CD4-positive, alpha-beta T cell treated with Interferon gamma for 1 hour (primary cell): ENCODE results near the gene LAMC2.
"Not testable (repeated sequence)": the region's sequence is repeated elsewhere in the genome, so short reads cannot be mapped to it uniquely, and the experiment has no call there.

ENCODE experiments used
- DNase-seq: peaks from one replicate; pipeline ENCODE4 v3.0.0-alpha.2; 2020

LAMC2 gene

DNA sequence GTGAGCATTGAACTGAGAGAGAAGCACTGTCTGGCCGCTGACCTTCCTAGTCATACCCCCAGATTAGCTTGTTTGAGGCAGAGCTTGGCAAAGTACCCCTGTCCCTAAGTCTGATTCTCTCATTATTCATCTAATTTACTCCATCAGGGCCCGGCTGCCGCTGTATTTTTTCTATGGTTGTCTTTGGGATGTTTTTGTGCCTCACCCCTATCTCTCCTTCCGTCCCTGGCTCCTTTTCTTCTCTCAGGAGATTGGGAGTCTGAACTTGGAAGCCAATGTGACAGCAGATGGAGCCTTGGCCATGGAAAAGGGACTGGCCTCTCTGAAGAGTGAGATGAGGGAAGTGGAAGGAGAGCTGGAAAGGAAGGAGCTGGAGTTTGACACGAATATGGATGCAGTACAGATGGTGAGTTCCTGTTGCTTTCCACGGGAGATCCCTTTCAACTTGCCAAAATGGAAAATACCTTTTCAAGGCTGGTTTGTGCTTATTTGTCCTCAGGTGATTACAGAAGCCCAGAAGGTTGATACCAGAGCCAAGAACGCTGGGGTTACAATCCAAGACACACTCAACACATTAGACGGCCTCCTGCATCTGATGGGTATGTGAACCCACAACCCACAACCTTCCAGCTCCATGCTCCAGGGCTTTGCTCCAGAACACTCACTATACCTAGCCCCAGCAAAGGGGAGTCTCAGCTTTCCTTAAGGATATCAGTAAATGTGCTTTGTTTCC, 53.9 kb downstream of the LAMC2 start:
- no peak for DNase-seq

DNA sequence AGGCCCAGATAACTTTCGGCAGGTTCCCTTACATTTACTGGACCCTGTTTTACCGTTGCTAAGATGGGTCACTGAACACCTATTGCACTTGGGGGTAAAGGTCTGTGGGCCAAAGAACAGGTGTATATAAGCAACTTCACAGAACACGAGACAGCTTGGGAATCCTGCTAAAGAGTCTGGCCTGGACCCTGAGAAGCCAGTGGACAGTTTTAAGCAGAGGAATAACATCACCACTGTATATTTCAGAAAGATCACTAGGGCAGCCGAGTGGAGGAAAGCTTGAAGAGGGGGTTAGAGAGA, 54.4 kb downstream of the LAMC2 start:
- no peak for DNase-seq

DNA sequence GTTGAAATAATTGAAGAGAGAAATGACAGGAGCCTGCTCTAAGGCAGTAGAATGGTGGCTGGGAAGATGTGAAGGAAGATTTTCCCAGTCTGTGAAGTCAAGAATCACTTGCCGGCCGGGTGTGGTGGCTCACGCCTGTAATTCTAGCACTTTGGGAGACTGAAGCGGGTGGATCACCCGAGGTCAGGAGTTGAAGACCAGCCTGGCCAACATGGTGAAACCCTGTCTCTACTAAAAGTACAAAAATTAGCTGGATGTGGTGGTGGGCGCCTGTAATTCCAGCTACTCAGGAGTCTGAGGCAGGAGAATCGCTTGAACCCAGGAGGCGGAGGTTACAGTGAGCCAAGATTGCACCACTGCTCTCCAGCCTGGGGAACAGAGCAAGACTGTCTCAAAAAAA, 54.8 kb downstream of the LAMC2 start:
- DNase-seq: not testable (repeated sequence)

DNA sequence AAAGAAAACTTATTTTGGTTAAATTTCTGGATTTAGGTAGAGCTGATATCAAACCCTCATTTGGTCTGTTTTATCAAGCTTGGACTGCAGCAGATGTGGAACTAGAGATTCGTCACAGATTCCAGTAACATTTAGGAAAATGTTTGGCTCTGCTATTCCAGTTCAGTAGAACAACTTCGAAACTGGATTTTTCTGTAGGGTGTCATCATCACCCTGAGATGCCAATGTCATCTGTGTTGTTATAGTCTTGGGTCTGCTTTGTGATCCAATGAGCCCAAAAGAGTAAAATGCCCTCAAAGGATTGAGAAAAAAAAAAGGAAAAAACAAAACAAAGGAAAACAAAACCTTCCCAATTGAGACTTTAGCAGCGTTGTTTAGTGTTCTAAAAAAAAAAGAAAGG, 55.4 kb downstream of the LAMC2 start:
- DNase-seq: no peak

DNA sequence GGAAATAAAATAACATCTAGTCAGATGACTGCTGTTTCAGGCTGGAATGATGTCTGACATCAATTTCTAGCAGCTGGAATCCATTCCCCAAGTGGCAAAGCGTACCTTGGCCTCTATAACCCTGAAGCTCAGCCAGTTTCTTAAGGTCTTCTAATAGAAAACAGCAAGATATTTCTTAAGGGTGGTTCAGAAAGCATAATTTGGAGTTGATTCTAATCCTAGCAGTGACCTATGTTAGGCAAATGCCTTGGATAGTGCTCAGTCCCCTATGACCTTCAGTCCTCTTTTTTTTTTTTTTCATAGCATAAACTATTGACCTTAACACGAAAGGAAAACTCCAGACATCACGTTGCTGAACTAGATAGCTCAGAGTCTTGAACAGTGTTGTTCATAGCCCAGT, 56.5 kb downstream of the LAMC2 start:
- DNase-seq: no peak

DNA sequence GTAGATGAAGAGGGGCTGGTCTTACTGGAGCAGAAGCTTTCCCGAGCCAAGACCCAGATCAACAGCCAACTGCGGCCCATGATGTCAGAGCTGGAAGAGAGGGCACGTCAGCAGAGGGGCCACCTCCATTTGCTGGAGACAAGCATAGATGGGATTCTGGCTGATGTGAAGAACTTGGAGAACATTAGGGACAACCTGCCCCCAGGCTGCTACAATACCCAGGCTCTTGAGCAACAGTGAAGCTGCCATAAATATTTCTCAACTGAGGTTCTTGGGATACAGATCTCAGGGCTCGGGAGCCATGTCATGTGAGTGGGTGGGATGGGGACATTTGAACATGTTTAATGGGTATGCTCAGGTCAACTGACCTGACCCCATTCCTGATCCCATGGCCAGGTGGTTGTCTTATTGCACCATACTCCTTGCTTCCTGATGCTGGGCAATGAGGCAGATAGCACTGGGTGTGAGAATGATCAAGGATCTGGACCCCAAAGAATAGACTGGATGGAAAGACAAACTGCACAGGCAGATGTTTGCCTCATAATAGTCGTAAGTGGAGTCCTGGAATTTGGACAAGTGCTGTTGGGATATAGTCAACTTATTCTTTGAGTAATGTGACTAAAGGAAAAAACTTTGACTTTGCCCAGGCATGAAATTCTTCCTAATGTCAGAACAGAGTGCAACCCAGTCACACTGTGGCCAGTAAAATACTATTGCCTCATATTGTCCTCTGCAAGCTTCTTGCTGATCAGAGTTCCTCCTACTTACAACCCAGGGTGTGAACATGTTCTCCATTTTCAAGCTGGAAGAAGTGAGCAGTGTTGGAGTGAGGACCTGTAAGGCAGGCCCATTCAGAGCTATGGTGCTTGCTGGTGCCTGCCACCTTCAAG, 57.3 kb downstream of the LAMC2 start:
- no peak for DNase-seq

DNA sequence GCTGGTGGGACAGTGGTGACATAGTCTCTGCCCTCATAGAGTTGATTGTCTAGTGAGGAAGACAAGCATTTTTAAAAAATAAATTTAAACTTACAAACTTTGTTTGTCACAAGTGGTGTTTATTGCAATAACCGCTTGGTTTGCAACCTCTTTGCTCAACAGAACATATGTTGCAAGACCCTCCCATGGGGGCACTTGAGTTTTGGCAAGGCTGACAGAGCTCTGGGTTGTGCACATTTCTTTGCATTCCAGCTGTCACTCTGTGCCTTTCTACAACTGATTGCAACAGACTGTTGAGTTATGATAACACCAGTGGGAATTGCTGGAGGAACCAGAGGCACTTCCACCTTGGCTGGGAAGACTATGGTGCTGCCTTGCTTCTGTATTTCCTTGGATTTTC, 58.4 kb downstream of the LAMC2 start:
- DNase-seq: no peak

DNA sequence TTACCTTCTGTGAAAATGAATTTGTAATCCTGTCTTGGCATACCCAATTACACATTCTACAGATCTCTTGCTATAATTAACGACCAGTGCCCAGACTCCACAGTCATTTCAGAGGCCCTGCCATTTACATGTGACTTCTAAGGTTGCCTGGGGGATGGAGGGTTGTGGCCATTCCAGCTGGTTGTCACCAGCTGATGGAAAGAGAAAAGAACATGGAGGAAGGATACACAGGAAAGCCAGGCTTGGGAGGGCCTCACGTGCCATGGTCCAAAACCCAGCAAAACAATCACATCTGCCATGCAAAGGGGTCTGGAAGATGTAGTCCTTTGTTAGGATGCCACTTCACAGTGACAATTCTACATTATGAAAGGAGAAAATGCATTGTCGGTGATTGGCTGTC, 59.3 kb downstream of the LAMC2 start:
- DNase-seq: no peak

DNA sequence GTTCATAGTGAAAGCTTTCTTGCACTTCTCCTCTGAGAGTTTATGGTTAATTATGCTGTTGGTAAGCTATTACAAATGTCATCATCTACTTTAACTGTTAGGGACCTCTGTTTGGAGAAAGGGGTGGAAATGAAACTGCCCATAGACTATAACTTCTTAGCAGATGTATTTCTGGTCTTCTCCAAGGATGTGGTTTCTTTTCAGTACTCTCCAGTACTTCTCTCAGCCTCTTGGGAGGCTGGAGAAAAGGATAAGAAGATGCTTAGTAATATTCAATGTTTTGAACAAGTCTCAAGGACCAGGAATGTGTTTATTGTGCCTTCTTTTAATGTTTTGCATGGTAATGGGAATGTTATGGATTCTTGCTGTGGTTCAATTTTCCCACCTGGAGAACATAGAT, 60.4 kb downstream of the LAMC2 start:
- DNase-seq: no peak

DNA sequence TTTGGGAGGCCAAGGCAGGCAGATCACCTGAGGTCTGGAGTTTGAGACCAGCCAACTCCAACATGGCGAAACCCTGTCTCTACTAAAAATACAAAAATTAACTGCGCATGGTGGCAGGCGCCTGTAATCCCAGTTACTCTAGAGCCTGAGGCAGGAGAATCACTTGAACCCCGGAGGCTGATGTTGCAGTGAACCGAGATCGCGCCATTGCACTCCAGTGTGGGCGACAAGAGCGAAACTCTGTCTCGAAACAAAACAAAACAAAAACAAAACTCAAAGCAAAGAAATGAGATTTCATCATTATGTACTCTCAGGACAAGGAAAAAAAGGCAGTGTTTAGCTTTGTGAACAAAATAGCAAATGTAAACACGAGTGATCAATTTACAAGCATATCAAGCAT, 61.0 kb downstream of the LAMC2 start:
- DNase-seq: no peak

DNA sequence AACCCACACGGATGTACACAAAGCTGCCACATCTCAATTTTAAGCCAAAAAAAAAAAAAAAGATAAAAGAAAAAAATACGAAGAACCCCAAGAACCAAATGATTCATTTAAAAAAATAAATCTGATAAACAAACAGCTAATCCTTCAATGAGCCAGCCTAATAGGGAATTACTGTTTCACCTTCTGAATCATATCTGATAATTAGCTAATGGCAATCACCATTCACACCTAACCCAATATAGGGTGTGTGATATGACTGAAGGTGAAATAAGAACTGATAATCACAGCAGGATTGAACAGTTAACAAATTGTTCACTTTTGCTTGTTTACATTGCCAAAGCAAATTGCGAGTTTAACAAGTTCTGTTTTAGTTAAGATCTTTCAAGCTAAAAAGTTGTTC, 61.4 kb downstream of the LAMC2 start:
- no peak for DNase-seq

DNA sequence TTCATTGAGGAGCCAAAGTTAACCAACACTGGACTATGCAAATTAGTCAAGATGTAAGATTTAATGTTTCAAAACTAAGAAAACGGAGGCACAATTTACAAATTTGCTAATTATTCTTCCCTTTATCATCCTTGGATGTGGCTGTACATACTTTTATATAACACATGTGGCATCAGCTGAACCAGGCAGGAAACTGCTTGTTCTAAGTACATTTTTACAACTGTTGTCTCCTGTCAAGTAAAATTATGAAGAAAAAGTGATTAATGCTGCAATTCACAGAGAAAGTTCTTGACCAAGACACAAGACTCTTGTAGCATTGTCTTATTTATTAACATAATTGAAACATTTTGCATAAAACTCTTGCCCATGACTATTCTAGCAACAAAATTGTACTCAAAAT, 61.9 kb downstream of the LAMC2 start:
- DNase-seq: no peak

DNA sequence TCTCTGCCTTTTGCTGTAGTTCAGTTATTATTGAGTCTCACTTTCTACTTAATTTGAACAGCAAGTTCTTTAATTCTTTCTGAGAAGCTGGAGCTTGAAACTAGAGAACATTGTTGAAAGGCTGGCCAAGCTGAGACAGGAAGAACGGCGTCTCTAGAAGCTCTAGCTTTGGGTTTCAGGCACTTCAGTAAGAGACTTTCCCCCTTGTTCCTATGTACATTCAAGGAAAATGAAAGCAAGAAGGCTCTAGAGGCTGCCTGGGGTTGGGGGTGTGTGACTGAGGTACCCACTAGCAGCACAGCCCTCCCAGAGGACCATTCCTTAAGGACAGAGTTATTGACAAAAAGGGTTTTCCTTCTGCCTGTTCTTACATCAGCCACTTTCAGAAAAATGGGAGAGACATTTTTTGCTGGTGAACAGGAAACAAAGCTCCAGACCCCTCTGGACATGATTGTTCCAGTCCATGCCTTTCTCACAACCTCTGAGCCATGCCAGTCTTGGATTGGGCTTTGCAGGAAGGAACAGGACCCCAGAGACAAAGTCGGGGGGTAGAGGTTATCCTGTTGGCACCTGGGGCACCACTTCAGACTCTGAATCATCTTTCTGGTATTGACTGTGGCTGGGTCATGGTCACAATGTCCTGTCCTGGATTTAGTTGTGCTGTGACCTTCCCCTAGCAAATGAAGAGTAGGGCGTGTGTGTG, 63.1 kb downstream of the LAMC2 start:
- DNase-seq: no peak

DNA sequence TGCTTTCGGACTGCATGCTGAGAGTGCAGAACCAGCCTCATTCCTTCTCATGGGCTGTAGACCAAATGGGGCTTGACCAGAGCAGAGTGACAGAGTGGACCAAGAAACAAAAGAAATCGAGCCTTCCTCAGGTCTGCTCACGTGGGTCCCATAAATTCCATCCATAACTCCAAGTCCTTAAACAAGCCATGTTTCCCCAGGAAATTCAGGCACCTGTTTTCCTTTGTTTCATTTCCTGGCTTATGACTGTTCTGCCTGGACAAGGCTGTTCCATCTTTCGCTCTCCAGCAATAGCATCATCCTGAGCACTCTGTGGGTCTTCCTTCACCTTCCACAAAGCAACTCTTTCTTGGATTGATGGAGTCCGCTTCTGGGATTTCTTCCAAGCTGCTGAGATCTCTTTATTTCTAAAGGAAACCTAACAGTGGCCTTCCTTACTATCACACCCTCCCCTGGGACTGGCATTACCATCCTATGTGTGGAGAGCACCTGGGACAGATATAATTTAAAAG, 63.9 kb downstream of the LAMC2 start:
- DNase-seq: no peak

DNA sequence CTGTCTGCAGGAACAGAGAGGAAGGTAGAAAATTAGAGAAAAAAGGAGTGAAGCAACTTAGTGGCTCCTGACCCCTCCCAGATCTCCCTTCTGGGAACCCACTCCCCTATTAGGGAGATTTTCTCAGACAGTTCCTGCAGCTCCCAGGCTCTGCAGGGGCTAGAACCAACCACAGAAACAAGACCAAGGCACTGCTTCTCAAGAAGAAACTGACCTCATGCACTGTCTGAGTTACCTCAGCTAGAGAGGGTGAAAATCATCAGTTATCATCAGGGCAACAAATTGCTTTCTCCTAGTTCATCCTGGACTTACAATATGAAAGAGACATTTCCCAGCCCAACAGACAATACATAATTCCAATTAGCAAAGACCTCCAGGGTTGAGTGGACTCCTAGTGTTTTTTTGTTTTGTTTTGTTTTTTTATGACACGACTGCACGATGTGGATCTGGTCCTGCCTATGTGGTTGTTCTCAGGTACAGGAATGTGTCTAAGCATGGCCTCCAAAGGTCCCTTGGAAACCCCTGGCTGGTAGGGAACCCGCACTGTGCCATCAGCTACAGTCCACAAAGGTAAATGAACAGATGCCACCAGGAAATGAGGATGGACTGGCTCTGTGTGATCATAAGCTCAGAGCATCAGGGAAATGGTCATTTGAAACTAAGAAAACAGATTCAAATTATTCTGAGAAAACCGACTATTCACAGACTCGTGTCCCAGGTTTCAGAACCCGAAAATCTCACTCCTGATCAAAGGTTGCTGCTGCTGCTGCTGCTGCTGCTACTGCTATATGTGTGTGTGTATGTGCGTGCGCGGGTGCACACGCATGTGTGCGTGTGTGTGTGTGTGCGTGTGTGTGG, 65.3 kb downstream of the LAMC2 start:
- DNase-seq: no peak

DNA sequence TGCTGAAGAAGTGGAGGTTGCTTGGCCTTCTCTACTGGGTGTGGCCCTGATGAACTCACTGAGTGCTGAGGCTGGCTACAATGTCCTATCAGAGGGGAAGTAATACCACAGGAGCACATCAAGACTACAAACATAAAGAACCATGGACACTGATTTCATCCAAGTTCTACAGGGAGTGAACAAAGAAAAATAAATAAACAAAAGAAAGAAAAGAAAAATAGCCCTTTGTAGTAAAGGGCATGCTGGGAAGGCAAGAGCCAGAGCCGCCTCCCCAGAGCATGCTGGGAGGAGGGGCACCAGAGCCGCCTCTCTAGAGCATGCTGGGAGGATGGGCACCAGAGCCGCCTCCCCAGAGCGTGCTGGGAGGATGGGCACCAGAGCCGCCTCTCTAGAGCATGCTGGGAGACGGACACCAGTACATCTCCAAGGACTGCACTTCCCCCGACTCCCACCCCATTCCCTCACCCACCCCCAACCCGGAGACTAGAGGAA, 65.9 kb downstream of the LAMC2 start:
- DNase-seq: no peak

DNA sequence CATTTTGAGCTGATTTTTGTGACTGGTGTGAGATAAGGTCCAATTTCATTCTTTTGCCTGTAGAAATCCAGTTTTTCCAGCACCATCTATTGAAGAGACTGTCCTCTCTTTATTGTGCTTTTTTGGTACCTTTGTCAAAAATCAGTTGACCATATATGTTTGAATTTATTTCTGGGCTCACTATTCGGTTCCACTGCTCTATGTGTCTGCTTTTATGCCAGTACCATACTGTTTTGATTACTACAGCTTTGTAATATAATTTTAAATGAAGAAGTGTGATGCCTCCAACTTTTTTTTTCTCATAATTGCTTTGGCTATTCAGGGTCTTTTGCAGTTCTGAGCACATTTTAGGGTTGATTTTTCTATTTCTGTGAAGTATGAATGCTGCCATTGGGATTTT, 69.0 kb downstream of the LAMC2 start:
- no peak for DNase-seq

DNA sequence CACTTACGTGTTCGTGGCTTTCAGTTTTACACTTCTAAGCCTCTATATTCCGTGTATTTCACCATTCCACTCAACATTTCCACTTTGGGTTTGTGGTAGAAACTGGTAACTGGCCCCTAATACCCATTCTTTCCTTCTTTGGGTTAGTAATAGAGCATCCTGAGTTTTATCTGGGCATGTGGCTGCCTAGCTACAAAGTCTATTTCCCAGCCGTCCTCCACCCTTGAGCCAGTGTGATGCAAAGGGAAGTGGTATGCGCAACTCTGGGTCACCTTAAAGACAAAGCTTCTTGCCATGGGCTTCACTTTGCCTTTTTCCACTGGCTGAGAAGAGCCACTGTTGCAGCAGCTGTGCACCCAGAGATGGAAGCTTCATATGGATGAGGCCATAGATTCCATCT, 73.9 kb downstream of the LAMC2 start:
- no peak for DNase-seq

DNA sequence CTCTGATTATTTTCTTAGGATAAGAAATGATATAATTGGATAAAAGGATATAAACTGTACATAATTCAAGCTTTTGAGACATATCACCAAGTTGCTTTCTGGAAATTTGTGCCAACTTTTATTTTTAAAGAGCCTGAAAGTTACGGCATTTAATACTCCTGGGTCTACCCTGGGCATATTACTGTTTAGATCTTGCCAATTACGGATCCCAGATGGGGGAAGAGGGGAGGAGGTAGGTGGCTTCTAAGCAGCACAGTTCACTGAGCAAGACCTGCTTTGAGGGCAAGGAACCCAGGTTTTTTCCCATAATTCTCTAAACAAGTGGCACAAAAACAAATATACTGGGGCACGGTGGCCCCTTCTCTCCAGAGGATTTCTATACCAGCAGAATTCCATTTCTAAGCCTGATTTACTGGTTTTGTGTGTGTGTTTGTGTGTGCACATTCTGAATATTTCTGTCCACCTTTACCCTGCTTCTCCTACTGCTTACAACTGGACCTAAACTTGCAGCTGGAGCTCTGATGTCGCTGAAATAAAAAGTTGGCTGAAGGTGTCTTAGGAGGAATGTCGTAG, 76.7 kb downstream of the LAMC2 start:
- no peak for DNase-seq

DNA sequence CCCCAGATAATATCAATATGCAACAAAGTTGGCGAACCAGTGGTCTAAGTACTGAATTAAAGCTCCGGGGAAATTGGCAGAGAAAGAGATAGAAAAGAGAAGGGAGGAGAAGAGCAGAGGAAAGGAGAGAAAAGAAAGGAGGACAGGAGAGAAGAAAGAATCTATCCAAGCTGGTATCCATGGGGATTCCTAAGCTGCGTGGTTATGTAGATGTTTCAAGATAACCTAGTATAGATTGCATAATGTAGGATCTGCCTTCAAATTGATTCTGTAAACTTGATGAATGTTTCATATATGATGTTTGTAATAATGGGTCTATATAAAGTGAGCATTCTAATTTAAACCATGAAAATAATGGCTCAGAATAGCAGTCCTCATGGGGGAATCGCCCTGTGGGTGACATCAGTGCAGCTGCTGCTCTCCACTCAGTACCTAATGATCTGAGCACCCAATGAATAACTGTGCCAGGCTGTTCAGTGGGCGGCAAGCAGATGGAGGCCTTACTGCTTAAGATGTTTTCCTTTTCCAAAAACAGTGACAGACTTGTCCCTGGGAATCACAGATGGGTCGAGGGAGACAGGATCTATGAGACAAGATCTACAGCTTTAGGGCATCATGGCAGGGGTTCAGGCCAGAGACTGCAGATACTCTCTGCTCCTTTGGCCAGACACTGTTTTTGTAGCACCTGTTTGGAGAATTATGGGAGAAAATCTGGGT, 78.0 kb downstream of the LAMC2 start:
- no peak for DNase-seq

DNA sequence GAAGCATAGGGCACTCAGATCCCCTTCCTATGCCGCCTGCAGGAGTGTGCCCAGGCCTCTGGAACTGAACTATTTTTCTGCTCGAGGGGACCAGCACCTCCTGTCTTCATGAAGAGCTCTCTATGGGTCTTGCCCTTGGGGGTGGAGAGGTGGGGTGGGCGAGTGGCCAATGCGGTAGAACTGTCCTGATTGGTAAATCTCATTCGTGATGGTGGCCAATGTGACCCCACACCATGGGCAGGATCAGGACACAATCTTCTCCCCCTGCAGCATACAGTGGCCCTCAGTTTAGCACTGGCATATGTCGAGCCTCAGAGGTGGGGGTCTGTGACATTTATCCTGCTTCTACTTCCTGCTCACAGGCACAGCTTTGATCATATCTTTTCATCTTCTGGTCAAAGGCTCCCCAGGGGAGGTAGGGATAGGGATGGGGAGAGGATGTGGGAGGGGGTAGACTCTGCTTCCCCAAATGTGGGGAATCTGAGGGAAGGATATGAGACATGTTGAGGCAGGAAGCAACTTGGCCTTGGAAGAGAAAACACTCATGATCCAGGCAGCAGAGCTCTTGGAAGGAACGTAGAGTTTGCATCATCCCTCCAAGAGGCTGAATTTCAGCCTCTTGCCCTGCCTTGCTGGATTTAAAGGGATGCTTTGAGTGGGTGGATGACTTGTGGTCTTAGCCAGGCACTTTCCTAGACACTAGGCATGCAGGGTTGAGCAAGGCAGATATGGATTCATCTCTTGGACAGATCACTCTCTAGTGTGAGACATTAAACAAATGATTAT, 81.8 kb downstream of the LAMC2 start:
- DNase-seq: no peak
